PC-9 (cell line): ENCODE data around the gene TSPEAR. TPM values are rescaled to one million over a fixed set of nuclear protein-coding genes. Genes with fewer than 3 reads are reported as not detected.

Experiments used
- BruUV-seq: library from RNA; stranded (reverse); fragments of 400-500 nt; replicated peaks from 2 replicates; lab custom pipeline; 2021; lab: Mats Ljungman, UMichigan
- CTCF ChIA-PET: fragments of 300-600 bp; sonication (Branson Sonifier 250); formaldehyde crosslinking; loops from one replicate; lab custom pipeline; 2022; ENCODE audit warnings: antibody characterized with exemption; lab: Charles Lee
- POLR2A ChIA-PET: fragments of 300-600 bp; sonication (Branson Sonifier 250); formaldehyde crosslinking; loops from one replicate; lab custom pipeline; 2022; ENCODE audit warnings: antibody characterized with exemption; ENCODE audit not compliant: unreplicated experiment; lab: Charles Lee
- DNase-seq, 2 experiments: peaks; one replicate each; pipeline versions ENCODE4 v3.0.0 to v3.0.0-alpha.2; 2015 to 2022; ENCODE audit warnings: mixed read lengths in 1 of 2
- H2AFZ ChIP-seq: fragments of 200-600 bp; sonication (generic); 2 replicates; pipeline ENCODE4 v1.8.1; 2017; ENCODE audit warnings: antibody characterized with exemption
- H3F3A ChIP-seq: fragments of 200-600 bp; sonication (generic); 2 replicates; pipeline ENCODE4 v1.8.1; 2017; ENCODE audit warnings: antibody characterized with exemption, mild to moderate bottlenecking, low read depth; ENCODE audit not compliant: insufficient read depth
- H3K27ac ChIP-seq: fragments of 200-600 bp; sonication (generic); 2 replicates; pipeline ENCODE4 v1.6.1; 2016; ENCODE audit warnings: mixed run types
- H3K27me3 ChIP-seq: fragments of 200-600 bp; sonication (generic); 2 replicates; pipeline ENCODE4 v1.6.1; 2016; ENCODE audit warnings: low read depth, mixed run types; ENCODE audit not compliant: insufficient read depth
- H3K36me3 ChIP-seq: fragments of 200-600 bp; sonication (generic); 2 replicates; pipeline ENCODE4 v1.6.1; 2016; ENCODE audit warnings: low read depth, mixed run types
- H3K4me1 ChIP-seq: fragments of 200-600 bp; sonication (generic); replicated peaks from 2 replicates; pipeline ENCODE4 v1.6.1; 2016; ENCODE audit warnings: mixed run types; ENCODE audit not compliant: insufficient read depth
- H3K4me2 ChIP-seq: fragments of 200-600 bp; sonication (generic); 2 replicates; pipeline ENCODE4 v1.6.1; 2017; ENCODE audit warnings: mixed run types
- H3K4me3 ChIP-seq: fragments of 200-600 bp; sonication (generic); 2 replicates; pipeline ENCODE4 v1.6.1; 2016; ENCODE audit warnings: mixed run types
- H3K79me2 ChIP-seq: fragments of 200-600 bp; sonication (generic); 2 replicates; pipeline ENCODE4 v1.6.1; 2017; ENCODE audit warnings: low read depth, mixed run types
- H3K9me2 ChIP-seq: fragments of 200-600 bp; sonication (generic); 2 replicates; pipeline ENCODE4 v1.8.1; 2017; ENCODE audit warnings: mild to moderate bottlenecking; ENCODE audit not compliant: insufficient read depth
- H3K9me3 ChIP-seq: fragments of 200-600 bp; sonication (generic); 2 replicates; pipeline ENCODE4 v1.8.1; 2016; ENCODE audit warnings: low read depth; ENCODE audit not compliant: insufficient read depth
- H4K20me1 ChIP-seq: fragments of 200-600 bp; sonication (generic); 2 replicates; pipeline ENCODE4 v1.8.1; 2017; ENCODE audit not compliant: insufficient read depth
- CTCF ChIP-seq: fragments of 200-600 bp; sonication (generic); conservative IDR thresholded peaks from 2 replicates; pipeline ENCODE4 v1.6.1; 2017; ENCODE audit warnings: mixed run types, antibody characterized with exemption, mild to moderate bottlenecking, moderate library complexity
- EZH2 ChIP-seq: fragments of 200-600 bp; sonication (generic); IDR thresholded peaks from 2 replicates; pipeline ENCODE4 v1.8.0; 2017; ENCODE audit warnings: antibody characterized with exemption, low read depth
- intact Hi-C: fragments of 100-400 bp; cut with micrococcal nuclease; formaldehyde crosslinking; loops from one replicate; pipeline ENCODE4 v1.10.0; 2022; ENCODE audit not compliant: unreplicated experiment
- total RNA-seq: library from RNA; stranded (reverse); gene quantifications from 2 replicates; pipeline ENCODE4 v1.2.3, GENCODE V29; 2021

Gene TSPEAR
- total RNA-seq, 1 experiment from 2014 or later, result not detected

- no TSS peak for BruUV-seq
- H3K9me3 ChIP-seq, result no peaks in the 10 kb centered on the region
- H3F3A ChIP-seq, result no peaks in the 10 kb centered on the region
- no peaks in the 10 kb centered on the region for H3K9me2 ChIP-seq
- no peaks in the 10 kb centered on the region for H4K20me1 ChIP-seq
- ChIA-PET POLR2A (no interaction called here), CTCF (no interaction called here)
- no peaks in the 10 kb centered on the region for H3K79me2 ChIP-seq
- no peak overlapping the region for H3K4me3 ChIP-seq
- H2AFZ ChIP-seq, result no peak overlapping the region
- TF ChIP-seq CTCF, result no peak
- H3K36me3 ChIP-seq, result no peaks in the 10 kb centered on the region
- peaks cover 54% of the 10 kb centered on the region for H3K27me3 ChIP-seq
- intact Hi-C loops, result no loop called here
- no peak overlapping the region for H3K27ac ChIP-seq
- no peaks in the 10 kb centered on the region for H3K4me1 ChIP-seq
- no peak for DNase-seq
- no peak overlapping the region for H3K4me2 ChIP-seq
Measured at GRCh38 chr21:44530221-44530902, 181.0 kb downstream of the TSPEAR start.

GRCh38 chr21:44529503-44530125, 181.8 kb downstream of the TSPEAR start:
- Histone ChIP-seq H3K4me1 (no peaks in the 10 kb centered on the region), H3K79me2 (no peaks in the 10 kb centered on the region), H3K9me2 (no peaks in the 10 kb centered on the region), H4K20me1 (no peaks in the 10 kb centered on the region), H3K4me3 (no peak overlapping the region), H3K36me3 (no peaks in the 10 kb centered on the region), H2AFZ (no peak overlapping the region), H3F3A (peaks cover 3% of the 10 kb centered on the region; the same call in 1 of the 2 replicates), H3K9me3 (no peaks in the 10 kb centered on the region), H3K27ac (no peak overlapping the region), H3K4me2 (no peak overlapping the region), H3K27me3 (peaks cover 54% of the 10 kb centered on the region)
- intact Hi-C loops, result no loop called here
- BruUV-seq, result no TSS peak
- DNase-seq, result no peak
- CTCF ChIA-PET, result no interaction called here
- POLR2A ChIA-PET, result no interaction called here
- TF ChIP-seq CTCF, result no peak
- no peak for TF ChIP-seq EZH2

GRCh38 chr21:44529011-44529421, 182.4 kb downstream of the TSPEAR start:
- BruUV-seq, result no TSS peak
- TF ChIP-seq EZH2 (no peak), CTCF (no peak)
- H4K20me1 ChIP-seq, result no peaks in the 10 kb centered on the region

More at GRCh38 chr21:44529011-44529421, 182.4 kb downstream of the TSPEAR start:
- Histone ChIP-seq H3K4me1 (no peaks in the 10 kb centered on the region), H2AFZ (no peak overlapping the region), H3K4me3 (no peak overlapping the region), H3K27me3 (peaks cover 54% of the 10 kb centered on the region), H3F3A (peaks cover 3% of the 10 kb centered on the region; the same call in 1 of the 2 replicates), H3K27ac (no peak overlapping the region), H3K4me2 (no peak overlapping the region), H3K36me3 (no peaks in the 10 kb centered on the region), H3K9me3 (no peaks in the 10 kb centered on the region), H3K9me2 (no peaks in the 10 kb centered on the region), H3K79me2 (no peaks in the 10 kb centered on the region)
- intact Hi-C loops, result no loop called here
- POLR2A ChIA-PET, result no interaction called here
- DNase-seq, result no peak
- CTCF ChIA-PET, result no interaction called here
